ENCODE data around the gene TRMT6.

TRMT6 gene

DNA sequence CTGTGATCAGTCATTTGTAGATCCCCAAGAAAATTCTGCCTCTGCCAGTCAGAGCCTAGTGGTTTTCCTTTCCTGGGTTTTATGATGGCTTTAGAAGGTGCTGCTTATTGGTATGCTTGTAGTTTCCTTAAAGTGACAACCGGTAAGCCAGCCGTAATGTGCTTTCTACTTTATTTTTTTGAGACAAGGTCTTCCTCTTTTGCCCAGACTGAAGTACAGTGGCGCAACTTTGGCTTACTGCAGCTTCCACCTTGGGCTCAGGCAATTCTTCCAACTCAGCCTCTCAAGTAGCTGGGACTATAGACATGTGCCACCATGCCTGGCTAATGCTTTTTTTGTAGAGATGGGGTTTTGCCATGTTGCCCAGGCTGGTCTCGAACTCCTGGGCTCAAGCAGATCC, 23.6 kb upstream of the TRMT6 start:
- no peaks in the 10 kb centered on the region for H3F3A ChIP-seq (ENCODE audit: control insufficient read depth, insufficient read depth)
- no peaks in the 10 kb centered on the region for H3K9me2 ChIP-seq (replicated peaks; ENCODE audit: control insufficient read depth, low read length)
- TF ChIP-seq, protein P1, sequence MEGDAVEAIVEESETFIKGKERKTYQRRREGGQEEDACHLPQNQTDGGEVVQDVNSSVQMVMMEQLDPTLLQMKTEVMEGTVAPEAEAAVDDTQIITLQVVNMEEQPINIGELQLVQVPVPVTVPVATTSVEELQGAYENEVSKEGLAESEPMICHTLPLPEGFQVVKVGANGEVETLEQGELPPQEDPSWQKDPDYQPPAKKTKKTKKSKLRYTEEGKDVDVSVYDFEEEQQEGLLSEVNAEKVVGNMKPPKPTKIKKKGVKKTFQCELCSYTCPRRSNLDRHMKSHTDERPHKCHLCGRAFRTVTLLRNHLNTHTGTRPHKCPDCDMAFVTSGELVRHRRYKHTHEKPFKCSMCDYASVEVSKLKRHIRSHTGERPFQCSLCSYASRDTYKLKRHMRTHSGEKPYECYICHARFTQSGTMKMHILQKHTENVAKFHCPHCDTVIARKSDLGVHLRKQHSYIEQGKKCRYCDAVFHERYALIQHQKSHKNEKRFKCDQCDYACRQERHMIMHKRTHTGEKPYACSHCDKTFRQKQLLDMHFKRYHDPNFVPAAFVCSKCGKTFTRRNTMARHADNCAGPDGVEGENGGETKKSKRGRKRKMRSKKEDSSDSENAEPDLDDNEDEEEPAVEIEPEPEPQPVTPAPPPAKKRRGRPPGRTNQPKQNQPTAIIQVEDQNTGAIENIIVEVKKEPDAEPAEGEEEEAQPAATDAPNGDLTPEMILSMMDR (IDR thresholded peaks at IDR 0.05; ENCODE audit: low read depth, low read length, poor library complexity, severe bottlenecking): no peak
- no peak for TF ChIP-seq EZH2phosphoT487 (IDR thresholded peaks at IDR 0.05; ENCODE audit: borderline replicate concordance, low read length)
- no peaks in the 10 kb centered on the region for H4K20me1 ChIP-seq (ENCODE audit: control insufficient read depth, insufficient read depth, low read depth, low read length)
- H3K27ac ChIP-seq (ENCODE audit: low read depth, low read length): no peak overlapping the region
- no peaks in the 10 kb centered on the region; the same call in 1 of the 2 replicates for H3K79me2 ChIP-seq (ENCODE audit: control insufficient read depth, low read length)
- no peak overlapping the region for H3K4me2 ChIP-seq (ENCODE audit: low read length)
- no peaks in the 10 kb centered on the region for H3K27me3 ChIP-seq (ENCODE audit: control insufficient read depth, low read length)
- no peaks in the 10 kb centered on the region for H3K4me1 ChIP-seq (ENCODE audit: control insufficient read depth, low read length)
- peaks cover 96% of the 10 kb centered on the region for H3K36me3 ChIP-seq (ENCODE audit: control insufficient read depth, low read length)
- H3K4me3 ChIP-seq (ENCODE audit: low read length): no peak overlapping the region
- no peaks in the 10 kb centered on the region for H3K9me3 ChIP-seq (ENCODE audit: control insufficient read depth, insufficient read depth, low read length)

DNA sequence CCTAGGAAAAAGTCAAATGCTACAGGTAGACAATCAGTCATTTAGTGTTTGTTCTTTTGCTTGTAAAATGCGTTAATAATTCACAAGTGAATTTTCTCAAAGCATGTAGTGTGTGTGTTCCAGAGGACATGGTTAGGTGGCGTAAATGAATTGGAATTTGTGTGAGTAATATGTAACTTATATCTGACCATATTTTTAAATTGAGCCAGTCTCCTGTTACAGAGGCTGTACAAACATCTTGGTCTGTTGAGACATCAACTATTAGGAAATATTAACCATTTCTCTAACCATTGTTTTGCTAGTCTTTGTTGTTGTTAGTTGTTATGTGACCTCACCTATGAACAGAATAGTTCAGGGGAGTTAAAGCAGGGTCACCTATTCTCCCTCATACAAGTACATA, 22.8 kb upstream of the TRMT6 start:
- Histone ChIP-seq H3K9me3 (ENCODE audit: control insufficient read depth, insufficient read depth, low read length) (no peaks in the 10 kb centered on the region), H3K4me2 (ENCODE audit: low read length) (no peak overlapping the region), H3K4me1 (ENCODE audit: control insufficient read depth, low read length) (no peaks in the 10 kb centered on the region), H3K27ac (ENCODE audit: low read depth, low read length) (no peak overlapping the region), H4K20me1 (ENCODE audit: control insufficient read depth, insufficient read depth, low read depth, low read length) (no peaks in the 10 kb centered on the region), H3K27me3 (ENCODE audit: control insufficient read depth, low read length) (no peaks in the 10 kb centered on the region), H3K36me3 (ENCODE audit: control insufficient read depth, low read length) (peaks cover 95% of the 10 kb centered on the region), H3K79me2 (ENCODE audit: control insufficient read depth, low read length) (no peaks in the 10 kb centered on the region; the same call in 1 of the 2 replicates), H3K4me3 (ENCODE audit: low read length) (no peak overlapping the region), H3K9me2 (replicated peaks; ENCODE audit: control insufficient read depth, low read length) (no peaks in the 10 kb centered on the region), H3F3A (ENCODE audit: control insufficient read depth, insufficient read depth) (no peaks in the 10 kb centered on the region)
- TF ChIP-seq EZH2phosphoT487 (IDR thresholded peaks at IDR 0.05; ENCODE audit: borderline replicate concordance, low read length): no peak
- TF ChIP-seq, protein P1 (IDR thresholded peaks at IDR 0.05; ENCODE audit: low read depth, low read length, poor library complexity, severe bottlenecking): no peak

DNA sequence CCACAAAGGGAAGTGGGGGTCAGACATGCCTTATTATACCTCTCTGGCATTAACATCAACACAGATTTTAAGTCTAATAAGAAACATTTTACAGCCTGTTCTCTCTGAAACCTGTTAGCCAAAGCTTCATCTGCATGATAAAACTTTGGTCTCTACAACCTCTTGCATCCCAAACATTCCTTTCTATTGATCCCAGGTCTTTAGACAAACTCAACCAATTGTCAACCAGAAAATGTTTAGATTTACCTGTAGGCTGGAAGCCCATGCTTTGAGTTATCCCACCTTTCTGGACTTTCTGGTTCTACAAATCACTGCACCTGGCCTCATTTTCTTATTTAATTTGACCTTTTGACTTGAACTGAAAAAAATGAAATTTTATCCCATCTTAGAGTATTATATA, 20.9 kb upstream of the TRMT6 start:
- no peak overlapping the region for H3K27ac ChIP-seq (ENCODE audit: low read depth, low read length)
- H3K4me1 ChIP-seq (ENCODE audit: control insufficient read depth, low read length): no peaks in the 10 kb centered on the region
- H3K4me3 ChIP-seq (ENCODE audit: low read length): no peak overlapping the region
- H3K9me3 ChIP-seq (ENCODE audit: control insufficient read depth, insufficient read depth, low read length): no peaks in the 10 kb centered on the region
- H3F3A ChIP-seq (ENCODE audit: control insufficient read depth, insufficient read depth): no peaks in the 10 kb centered on the region
- H3K9me2 ChIP-seq (replicated peaks; ENCODE audit: control insufficient read depth, low read length): no peaks in the 10 kb centered on the region
- no peaks in the 10 kb centered on the region for H3K27me3 ChIP-seq (ENCODE audit: control insufficient read depth, low read length)
- no peaks in the 10 kb centered on the region; the same call in 1 of the 2 replicates for H3K79me2 ChIP-seq (ENCODE audit: control insufficient read depth, low read length)
- H3K36me3 ChIP-seq (ENCODE audit: control insufficient read depth, low read length): peaks cover 95% of the 10 kb centered on the region
- no peaks in the 10 kb centered on the region for H4K20me1 ChIP-seq (ENCODE audit: control insufficient read depth, insufficient read depth, low read depth, low read length)
- no peak for TF ChIP-seq EZH2phosphoT487 (IDR thresholded peaks at IDR 0.05; ENCODE audit: borderline replicate concordance, low read length)
- TF ChIP-seq, protein P1 (IDR thresholded peaks at IDR 0.05; ENCODE audit: low read depth, low read length, poor library complexity, severe bottlenecking): no peak
- no peak overlapping the region for H3K4me2 ChIP-seq (ENCODE audit: low read length)
